Measurements from ENCODE around the gene NDUFA7. TPM values are rescaled to one million over a fixed set of nuclear protein-coding genes. Genes with fewer than 3 reads are reported as not detected.
"Not testable (repeated sequence)": the region's sequence is repeated elsewhere in the genome, so short reads cannot be mapped to it uniquely, and the experiment has no call there.

Gene NDUFA7
- total RNA-seq, 4 donors from 2014 or later, result 75.3 to 129 (median 87.7) TPM

- DNase-seq (no peak), ATAC-seq (no peak)
- Histone ChIP-seq H3K4me3 (no peak overlapping the region), H3K9me3 (no peaks in the 10 kb centered on the region), H3K27me3 (no peaks in the 10 kb centered on the region), H3K27ac (no peak overlapping the region), H3K36me3 (peaks cover 0 to 28% of the 10 kb centered on the region in 2 donors), H3K4me1 (peaks cover 17 to 24% of the 10 kb centered on the region in 2 donors)
- in situ Hi-C loops (cut with MboI; ENCODE audit: low sequenced_read_pairs in 4 of 4) (no loop called here), intact Hi-C loops (cut with DNase I; ENCODE audit: low total_unique reads) (no loop called here)
- no peak for TF ChIP-seq CTCF (IDR thresholded peaks at IDR 0.05 in 4 of 5, conservative IDR thresholded peaks at IDR 0.05 in 1 of 5)
- TF ChIP-seq POLR2A (IDR thresholded peaks at IDR 0.05), result no peak
These were observed 4.6 kb downstream of the NDUFA7 start for GRCh38 chr19:8316351-8317125.

- ATAC-seq; intact Hi-C loops (cut with DNase I; ENCODE audit: low total_unique reads); DNase-seq; H3K9me3 ChIP-seq; H3K27me3 ChIP-seq; H3K4me3 ChIP-seq; H3K27ac ChIP-seq: not testable (repeated sequence)
- Histone ChIP-seq H3K4me1 (peaks cover 16 to 21% of the 10 kb centered on the region in 2 donors), H3K36me3 (peaks cover 0 to 28% of the 10 kb centered on the region in 2 donors)
- in situ Hi-C loops (cut with MboI; ENCODE audit: low sequenced_read_pairs in 4 of 4), result loop anchor here in 1 of 4 donors (5.0 kb wide), 1 partner anchor 48 kb away; no protein-coding TSS in a partner anchor
These were observed 6.1 kb downstream of the NDUFA7 start for GRCh38 chr19:8314981-8315640.

- Histone ChIP-seq H3K36me3 (peaks cover 0 to 33% of the 10 kb centered on the region in 2 donors), H3K4me3 (no peak overlapping the region), H3K27ac (peak overlapping the region; percentile 15 to 69 (median 50)), H3K9me3 (no peaks in the 10 kb centered on the region), H3K4me1 (peaks cover 27 to 31% of the 10 kb centered on the region in 2 donors), H3K27me3 (no peaks in the 10 kb centered on the region)
- ATAC-seq (no peak), DNase-seq (peak in 1 of 2 donors; percentile 45)
- intact Hi-C loops (cut with DNase I; ENCODE audit: low total_unique reads) (no loop called here), in situ Hi-C loops (cut with MboI; ENCODE audit: low sequenced_read_pairs in 4 of 4) (loop anchor here in 1 of 4 donors (5.0 kb wide), 1 partner anchor 44 kb away; no protein-coding TSS in a partner anchor)
- TF ChIP-seq POLR2A (IDR thresholded peaks at IDR 0.05), result no peak
- no peak for TF ChIP-seq CTCF (IDR thresholded peaks at IDR 0.05 in 4 of 5, conservative IDR thresholded peaks at IDR 0.05 in 1 of 5)
These were observed 9.5 kb downstream of the NDUFA7 start for GRCh38 chr19:8311461-8312260.

- H3K9me3 ChIP-seq, result no peaks in the 10 kb centered on the region
- H3K36me3 ChIP-seq, result peaks cover 0 to 25% of the 10 kb centered on the region in 2 donors
- H3K4me1 ChIP-seq, result peaks cover 27 to 31% of the 10 kb centered on the region in 2 donors
- H3K27me3 ChIP-seq, result no peaks in the 10 kb centered on the region
- no peak for ATAC-seq
- peak in 1 of 2 donors; percentile 5 for DNase-seq
- peak overlapping the region in 3 of 4 donors; percentile 45 to 69 (median 55) for H3K27ac ChIP-seq
- no peak overlapping the region for H3K4me3 ChIP-seq
- in situ Hi-C loops (cut with MboI; ENCODE audit: low sequenced_read_pairs in 4 of 4), result loop anchor here in 1 of 4 donors (5.0 kb wide), 1 partner anchor 43 kb away; no protein-coding TSS in a partner anchor
- TF ChIP-seq CTCF (IDR thresholded peaks at IDR 0.05 in 4 of 5, conservative IDR thresholded peaks at IDR 0.05 in 1 of 5) (no peak), POLR2A (IDR thresholded peaks at IDR 0.05) (no peak)
- intact Hi-C loops (cut with DNase I; ENCODE audit: low total_unique reads), result no loop called here
These were observed 10.7 kb downstream of the NDUFA7 start for GRCh38 chr19:8310342-8311055.

Data from gastrocnemius medialis (tissue), 4 donors.